ENCODE results near the gene PAX3.

PAX3 gene

GRCh38 chr2:222307143-222307756 is 8.5 kb upstream of the PAX3 start:
- Histone ChIP-seq H3K9ac (ENCODE audit: insufficient read length) (no peak overlapping the region), H3K36me3 (ENCODE audit: insufficient read depth, low read length) (no peaks in the 10 kb centered on the region), H3K9me3 (ENCODE audit: low read depth, low read length) (no peaks in the 10 kb centered on the region), H3K4me3 (no peak overlapping the region), H3K27ac (no peak overlapping the region)
- no peak for DNase-seq (ENCODE audit: low read depth, low spot score)
- TF ChIP-seq FOXP2 (optimal IDR thresholded peaks at IDR 0.05; ENCODE audit: control extremely low read depth, extremely low read length, insufficient read depth) (no peak), EZH2 (IDR thresholded peaks at IDR 0.05) (no peak), POLR2AphosphoS5 (IDR thresholded peaks at IDR 0.05; ENCODE audit: borderline replicate concordance, low read depth, low read length) (no peak; the same call in 1 of the 2 replicates)

- DNase-seq (ENCODE audit: low read depth, low spot score): no peak
- H3K9me3 ChIP-seq (ENCODE audit: low read depth, low read length): no peaks in the 10 kb centered on the region
- no peak overlapping the region for H3K27ac ChIP-seq
- H3K9ac ChIP-seq (ENCODE audit: insufficient read length): no peak overlapping the region
- no peak for TF ChIP-seq EZH2 (IDR thresholded peaks at IDR 0.05)
- TF ChIP-seq FOXP2 (optimal IDR thresholded peaks at IDR 0.05; ENCODE audit: control extremely low read depth, extremely low read length, insufficient read depth): no peak
- TF ChIP-seq POLR2AphosphoS5 (IDR thresholded peaks at IDR 0.05; ENCODE audit: borderline replicate concordance, low read depth, low read length): no peak
- H3K4me3 ChIP-seq: no peak overlapping the region
- no peaks in the 10 kb centered on the region for H3K36me3 ChIP-seq (ENCODE audit: insufficient read depth, low read length)
Measured at GRCh38 chr2:222306393-222307142, 7.8 kb upstream of the PAX3 start.

GRCh38 chr2:222305516-222306392 is 7.0 kb upstream of the PAX3 start:
- Histone ChIP-seq H3K9ac (ENCODE audit: insufficient read length) (no peak overlapping the region), H3K4me3 (no peak overlapping the region), H3K9me3 (ENCODE audit: low read depth, low read length) (no peaks in the 10 kb centered on the region), H3K36me3 (ENCODE audit: insufficient read depth, low read length) (no peaks in the 10 kb centered on the region), H3K27ac (no peak overlapping the region)
- TF ChIP-seq FOXP2 (optimal IDR thresholded peaks at IDR 0.05; ENCODE audit: control extremely low read depth, extremely low read length, insufficient read depth): no peak
- no peak for TF ChIP-seq EZH2 (IDR thresholded peaks at IDR 0.05)
- TF ChIP-seq POLR2AphosphoS5 (IDR thresholded peaks at IDR 0.05; ENCODE audit: borderline replicate concordance, low read depth, low read length): no peak
- DNase-seq (ENCODE audit: low read depth, low spot score): no peak

GRCh38 chr2:222304737-222305515 is 6.1 kb upstream of the PAX3 start:
- H3K9ac ChIP-seq (ENCODE audit: insufficient read length): no peak overlapping the region
- no peak overlapping the region for H3K27ac ChIP-seq
- TF ChIP-seq EZH2 (IDR thresholded peaks at IDR 0.05) (no peak), POLR2AphosphoS5 (IDR thresholded peaks at IDR 0.05; ENCODE audit: borderline replicate concordance, low read depth, low read length) (no peak), FOXP2 (optimal IDR thresholded peaks at IDR 0.05; ENCODE audit: control extremely low read depth, extremely low read length, insufficient read depth) (no peak)
- no peaks in the 10 kb centered on the region for H3K9me3 ChIP-seq (ENCODE audit: low read depth, low read length)
- DNase-seq (ENCODE audit: low read depth, low spot score): no peak
- no peaks in the 10 kb centered on the region for H3K36me3 ChIP-seq (ENCODE audit: insufficient read depth, low read length)
- no peak overlapping the region for H3K4me3 ChIP-seq

GRCh38 chr2:222303828-222304736 is 5.3 kb upstream of the PAX3 start:
- no peak overlapping the region for H3K27ac ChIP-seq
- TF ChIP-seq FOXP2 (optimal IDR thresholded peaks at IDR 0.05; ENCODE audit: control extremely low read depth, extremely low read length, insufficient read depth) (no peak), EZH2 (IDR thresholded peaks at IDR 0.05) (no peak), POLR2AphosphoS5 (IDR thresholded peaks at IDR 0.05; ENCODE audit: borderline replicate concordance, low read depth, low read length) (no peak)
- H3K9ac ChIP-seq (ENCODE audit: insufficient read length): no peak overlapping the region
- DNase-seq (ENCODE audit: low read depth, low spot score): no peak
- no peaks in the 10 kb centered on the region for H3K36me3 ChIP-seq (ENCODE audit: insufficient read depth, low read length)
- H3K9me3 ChIP-seq (ENCODE audit: low read depth, low read length): no peaks in the 10 kb centered on the region
- H3K4me3 ChIP-seq: no peak overlapping the region

- DNase-seq (ENCODE audit: low read depth, low spot score): no peak
- H3K9ac ChIP-seq (ENCODE audit: insufficient read length): no peak overlapping the region
- TF ChIP-seq EZH2 (IDR thresholded peaks at IDR 0.05) (no peak), FOXP2 (optimal IDR thresholded peaks at IDR 0.05; ENCODE audit: control extremely low read depth, extremely low read length, insufficient read depth) (no peak), POLR2AphosphoS5 (IDR thresholded peaks at IDR 0.05; ENCODE audit: borderline replicate concordance, low read depth, low read length) (no peak)
- no peak overlapping the region for H3K27ac ChIP-seq
- H3K9me3 ChIP-seq (ENCODE audit: low read depth, low read length): no peaks in the 10 kb centered on the region
- H3K4me3 ChIP-seq: no peak overlapping the region
- no peaks in the 10 kb centered on the region for H3K36me3 ChIP-seq (ENCODE audit: insufficient read depth, low read length)
Measured at GRCh38 chr2:222303045-222303827, 4.4 kb upstream of the PAX3 start.
